GM12865 (cell line): ENCODE measurements around the gene DIDO1.
"Not testable (repeated sequence)": the region's sequence is repeated elsewhere in the genome, so short reads cannot be mapped to it uniquely, and the experiment has no call there.

Experiments used
- DNase-seq: peaks from one replicate; pipeline ENCODE4 v3.0.0; 2010; ENCODE audit warnings: low read depth
- H3K4me3 ChIP-seq: 2 replicates; pipeline ENCODE4 v1.5.1; 2011; ENCODE audit warnings: mild to moderate bottlenecking, low read depth, low read length, control low read depth
- CTCF ChIP-seq: IDR thresholded peaks from 2 replicates; pipeline ENCODE4 v1.5.1; 2011; ENCODE audit warnings: low read length, control low read depth, low read depth, inconsistent platforms; ENCODE audit not compliant: insufficient read depth; ENCODE audit errors: missing control alignments

DIDO1 gene

GRCh38 chr20:62849431-62849830, 76.9 kb downstream of the DIDO1 start:
- DNase-seq = no peak
- no peak for TF ChIP-seq CTCF
- H3K4me3 ChIP-seq = no peak overlapping the region

GRCh38 chr20:62848917-62849316, 77.4 kb downstream of the DIDO1 start:
- H3K4me3 ChIP-seq = not testable (repeated sequence)

GRCh38 chr20:62846166-62846890, 80.0 kb downstream of the DIDO1 start:
- no peak for DNase-seq
- H3K4me3 ChIP-seq = no peak overlapping the region
- no peak for TF ChIP-seq CTCF

More at GRCh38 chr20:62848917-62849316, 77.4 kb downstream of the DIDO1 start:
- DNase-seq = not testable (repeated sequence)

GRCh38 chr20:62845416-62846160, 80.7 kb downstream of the DIDO1 start:
- DNase-seq = no peak
- H3K4me3 ChIP-seq = no peak overlapping the region
- no peak for TF ChIP-seq CTCF

GRCh38 chr20:62844182-62844581, 82.1 kb downstream of the DIDO1 start:
- no peak overlapping the region for H3K4me3 ChIP-seq
- no peak for TF ChIP-seq CTCF
- no peak for DNase-seq

- DNase-seq = no peak
- H3K4me3 ChIP-seq = no peak overlapping the region
- TF ChIP-seq CTCF = no peak
These were observed 82.6 kb downstream of the DIDO1 start for GRCh38 chr20:62843656-62844055.

- TF ChIP-seq CTCF = no peak
- no peak for DNase-seq
- H3K4me3 ChIP-seq = no peak overlapping the region
These were observed 84.5 kb downstream of the DIDO1 start for GRCh38 chr20:62841705-62842212.
